HepG2 (cell line): ENCODE results near the gene NLRC5.

Experiments
- ATF1 ChIP-seq: IDR thresholded peaks from 2 replicates; pipeline ENCODE4 v1.6.1; 2016; ENCODE audit warnings: mild to moderate bottlenecking, control low read depth
- CTCF ChIP-seq: sonication (generic); formaldehyde crosslinking; IDR thresholded peaks from 2 replicates; pipeline ENCODE4 v1.5.0; 2020; ENCODE audit warnings: mild to moderate bottlenecking, missing genetic modification reagents, moderate library complexity
- FOXO1 ChIP-seq: sonication (generic); formaldehyde crosslinking; IDR thresholded peaks from 2 replicates; pipeline ENCODE4 v1.4.0; 2020; ENCODE audit warnings: missing genetic modification reagents
- HOXD1 ChIP-seq: sonication (generic); formaldehyde crosslinking; IDR thresholded peaks from 2 replicates; pipeline ENCODE4 v1.5.0; 2020; ENCODE audit warnings: missing genetic modification reagents
- SMC3 ChIP-seq: IDR thresholded peaks from 2 replicates; pipeline ENCODE4 v1.6.1; 2011; ENCODE audit warnings: low read length, improper control_type of control experiment
- ZNF10 ChIP-seq: sonication (generic); formaldehyde crosslinking; IDR thresholded peaks from 2 replicates; pipeline ENCODE4 v1.4.0; 2020; ENCODE audit warnings: mild to moderate bottlenecking, low read depth, missing genetic modification reagents, borderline replicate concordance
- ZNF138 ChIP-seq: sonication (generic); formaldehyde crosslinking; IDR thresholded peaks from 2 replicates; pipeline ENCODE4 v1.5.0; 2020; ENCODE audit warnings: mild to moderate bottlenecking, low read depth, missing genetic modification reagents

- TF ChIP-seq HOXD1 (CRISPR knock-in tag) (no peak), ATF1 (no peak), FOXO1 (CRISPR knock-in tag) (no peak), CTCF (CRISPR knock-in tag) (no peak), ZNF138 (CRISPR knock-in tag) (no peak), ZNF10 (CRISPR knock-in tag) (no peak), SMC3 (no peak)
These were observed 9.2 kb upstream of the NLRC5 start for GRCh38 chr16:56980201-56980535.
